ENCODE measurements around the gene MFSD6. TPM values are rescaled to one million over a fixed set of nuclear protein-coding genes. Genes with fewer than 3 reads are reported as not detected.

The MFSD6 gene
- total and polyA plus RNA-seq, 2 donors from 2014 or later = 12.3 to 33.9 TPM

- no peak for FAIRE-seq
- H3K9me3 ChIP-seq (ENCODE audit: control insufficient read depth in 2 of 3, insufficient read depth in 1 of 3, low read length in 3 of 3) = no peaks in the 10 kb centered on the region
- no peak for TF ChIP-seq CTCF (IDR thresholded peaks at IDR 0.05; ENCODE audit: borderline replicate concordance, extremely low read depth, insufficient read depth)
Measured at GRCh38 chr2:190378880-190379237, 29.3 kb upstream of the MFSD6 start.

GRCh38 chr2:190379249-190379964 is 28.7 kb upstream of the MFSD6 start:
- Histone ChIP-seq H3K27me3 (ENCODE audit: control insufficient read depth, insufficient read depth, low read length) (no peaks in the 10 kb centered on the region), H3K9me3 (ENCODE audit: control insufficient read depth in 2 of 3, insufficient read depth in 1 of 3, low read length in 3 of 3) (no peaks in the 10 kb centered on the region), H3K4me3 (ENCODE audit: low read length in 3 of 3) (no peak overlapping the region), H3K27ac (ENCODE audit: low read depth in 2 of 2, low read length in 2 of 2) (no peak overlapping the region), H3K4me1 (ENCODE audit: control insufficient read depth in 2 of 3, insufficient read depth in 2 of 3, low read depth in 1 of 3, low read length in 3 of 3) (no peaks in the 10 kb centered on the region), H3K9ac (ENCODE audit: low read length in 3 of 3) (no peak overlapping the region), H3K36me3 (ENCODE audit: control insufficient read depth in 2 of 3, insufficient read depth in 3 of 3, low read length in 3 of 3) (no peaks in the 10 kb centered on the region)
- intact Hi-C loops (cut with DNase I) = no loop called here
- TF ChIP-seq CTCF (IDR thresholded peaks at IDR 0.05; ENCODE audit: borderline replicate concordance, extremely low read depth, insufficient read depth) = no peak
- no peak for FAIRE-seq
- no peak for DNase-seq

More at GRCh38 chr2:190378880-190379237, 29.3 kb upstream of the MFSD6 start:
- Histone ChIP-seq H3K4me1 (ENCODE audit: control insufficient read depth in 2 of 3, insufficient read depth in 2 of 3, low read depth in 1 of 3, low read length in 3 of 3) (no peaks in the 10 kb centered on the region), H3K9ac (ENCODE audit: low read length in 3 of 3) (no peak overlapping the region), H3K36me3 (ENCODE audit: control insufficient read depth in 2 of 3, insufficient read depth in 3 of 3, low read length in 3 of 3) (no peaks in the 10 kb centered on the region), H3K4me3 (ENCODE audit: low read length in 3 of 3) (no peak overlapping the region), H3K27me3 (ENCODE audit: control insufficient read depth, insufficient read depth, low read length) (no peaks in the 10 kb centered on the region), H3K27ac (ENCODE audit: low read depth in 2 of 2, low read length in 2 of 2) (no peak overlapping the region)
- DNase-seq = no peak
- intact Hi-C loops (cut with DNase I) = no loop called here

- Histone ChIP-seq H3K36me3 (ENCODE audit: control insufficient read depth in 2 of 3, insufficient read depth in 3 of 3, low read length in 3 of 3) (no peaks in the 10 kb centered on the region), H3K27me3 (ENCODE audit: control insufficient read depth, insufficient read depth, low read length) (no peaks in the 10 kb centered on the region), H3K4me3 (ENCODE audit: low read length in 3 of 3) (no peak overlapping the region), H3K27ac (ENCODE audit: low read depth in 2 of 2, low read length in 2 of 2) (no peak overlapping the region), H3K9ac (ENCODE audit: low read length in 3 of 3) (no peak overlapping the region), H3K4me1 (ENCODE audit: control insufficient read depth in 2 of 3, insufficient read depth in 2 of 3, low read depth in 1 of 3, low read length in 3 of 3) (no peaks in the 10 kb centered on the region), H3K9me3 (ENCODE audit: control insufficient read depth in 2 of 3, insufficient read depth in 1 of 3, low read length in 3 of 3) (no peaks in the 10 kb centered on the region)
- FAIRE-seq (no peak), DNase-seq (no peak)
- intact Hi-C loops (cut with DNase I) = no loop called here
- no peak for TF ChIP-seq CTCF (IDR thresholded peaks at IDR 0.05; ENCODE audit: borderline replicate concordance, extremely low read depth, insufficient read depth)
Measured at GRCh38 chr2:190380962-190381412, 27.2 kb upstream of the MFSD6 start.
